ENCODE results near the gene DMRT3.

Gene DMRT3

DNA sequence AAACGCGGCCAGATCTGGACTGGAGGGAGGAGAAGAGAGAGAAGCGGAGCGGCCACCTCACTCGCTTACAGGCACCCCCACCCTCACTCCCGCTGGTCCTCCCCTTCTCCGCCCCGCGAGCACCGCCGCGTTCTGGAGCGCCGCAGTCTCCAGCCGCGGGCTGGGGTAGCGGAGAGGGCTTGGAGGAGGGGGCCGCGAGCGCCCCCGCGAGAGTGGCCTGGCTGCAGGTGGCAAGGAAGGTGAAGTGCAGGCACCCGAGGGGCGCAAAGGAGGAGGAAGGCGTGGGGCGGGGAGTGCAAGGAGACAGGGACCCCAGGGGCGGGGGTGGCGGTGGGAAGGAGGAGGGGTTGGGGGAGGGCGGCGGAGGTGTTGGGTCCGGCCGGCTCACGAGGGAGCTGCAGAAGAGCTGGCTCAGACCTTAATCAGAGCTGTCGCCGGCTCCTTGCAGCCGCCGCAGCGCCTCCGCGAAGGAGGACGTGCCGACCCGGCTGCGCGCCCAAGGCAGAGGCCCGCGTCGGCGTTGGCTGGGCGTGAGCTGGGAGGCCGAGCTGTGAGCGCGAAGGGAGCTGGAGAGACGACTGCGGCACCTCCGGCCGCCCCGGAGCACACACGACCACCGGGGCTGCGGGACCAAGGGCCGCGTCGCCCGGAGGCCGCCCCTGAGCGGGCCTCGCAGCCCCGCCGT, at the start of gene DMRT3:
Gene DMRT3, plus strand, starts transcription at position 398 of the 685 bp plus-strand sequence. CDS start 347 bp downstream, outside the sequence.
- peak within 1 kb of the TSS; percentile 33 for H3K4me3 ChIP-seq (ENCODE audit: low read depth, low read length)

DNA sequence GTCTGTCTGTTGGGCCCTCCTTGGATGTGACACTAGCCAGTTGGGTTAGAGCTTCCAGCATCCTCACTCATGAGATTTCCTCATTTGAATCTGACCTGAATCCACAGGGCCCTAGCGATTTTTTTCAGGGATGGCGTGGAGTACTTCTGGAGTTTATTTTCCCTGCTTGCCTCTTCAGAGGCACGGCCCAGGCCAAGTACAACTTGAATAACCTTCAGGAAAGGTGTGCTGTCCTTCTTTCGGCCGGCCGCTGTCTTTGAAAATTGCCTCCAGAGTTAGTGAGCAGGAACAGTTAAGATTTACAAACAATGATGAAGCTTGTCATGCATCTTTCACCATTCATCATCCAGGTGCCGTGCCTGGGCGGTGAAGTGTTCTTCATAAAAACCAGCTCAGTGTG, 49.5 kb upstream of the DMRT3 start:
- no peak overlapping the region for H3K4me3 ChIP-seq (ENCODE audit: low read depth, low read length)

GRCh38 chr9:928363-929042, 48.0 kb upstream of the DMRT3 start:
- H3K4me3 ChIP-seq (ENCODE audit: low read depth, low read length): no peak overlapping the region

- no peak overlapping the region for H3K4me3 ChIP-seq (ENCODE audit: low read depth, low read length)
Measured at GRCh38 chr9:929719-930118, 46.7 kb upstream of the DMRT3 start.

DNA sequence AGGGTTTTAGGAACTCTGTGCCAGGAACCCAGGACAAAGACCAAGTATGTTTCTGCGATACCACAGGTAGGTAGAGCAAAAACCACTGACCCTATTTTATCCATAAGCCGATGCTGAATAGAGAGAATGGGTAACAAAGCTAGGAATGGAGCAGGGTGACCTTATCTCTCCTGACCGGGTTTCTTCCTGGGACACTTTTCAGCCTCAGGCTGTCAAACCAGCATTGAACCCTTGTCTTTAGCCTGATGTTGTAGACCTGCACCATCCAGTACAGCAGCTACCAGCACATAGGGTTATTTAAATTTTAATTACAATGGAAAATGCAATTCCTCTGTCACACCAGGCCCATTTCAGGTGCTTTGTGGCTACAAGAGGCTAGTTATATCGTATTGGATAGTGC, 43.1 kb upstream of the DMRT3 start:
- H3K4me3 ChIP-seq (ENCODE audit: low read depth, low read length): no peak overlapping the region

GRCh38 chr9:935348-935965, 41.0 kb upstream of the DMRT3 start:
- no peak overlapping the region for H3K4me3 ChIP-seq (ENCODE audit: low read depth, low read length)

GRCh38 chr9:942805-943580, 33.5 kb upstream of the DMRT3 start:
- no peak overlapping the region for H3K4me3 ChIP-seq (ENCODE audit: low read depth, low read length)

DNA sequence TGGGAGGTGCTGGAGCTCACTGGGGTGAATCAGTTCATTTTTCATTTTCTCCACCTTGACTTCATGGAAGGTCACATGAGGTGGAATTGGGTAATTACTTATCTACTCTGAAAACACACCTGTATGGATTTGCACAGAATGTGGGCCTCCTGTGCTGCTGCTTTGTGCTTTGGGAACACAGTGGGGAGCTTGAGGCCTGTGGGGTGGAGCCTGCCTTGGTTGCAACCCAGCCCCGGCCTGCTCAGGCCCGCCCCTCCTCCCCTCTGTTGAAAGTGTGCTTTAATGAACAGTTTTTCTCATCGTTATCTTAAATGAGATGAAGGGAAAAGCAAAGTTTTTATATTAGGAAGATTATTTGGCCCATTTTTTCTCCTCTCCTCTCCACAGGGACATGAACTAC, 28.5 kb upstream of the DMRT3 start:
- H3K4me3 ChIP-seq (ENCODE audit: low read depth, low read length): no peak overlapping the region

- no peak overlapping the region for H3K4me3 ChIP-seq (ENCODE audit: low read depth, low read length)
Measured at GRCh38 chr9:948497-948896, 28.0 kb upstream of the DMRT3 start.

GRCh38 chr9:950139-950538, 26.3 kb upstream of the DMRT3 start:
- no peak overlapping the region for H3K4me3 ChIP-seq (ENCODE audit: low read depth, low read length)

DNA sequence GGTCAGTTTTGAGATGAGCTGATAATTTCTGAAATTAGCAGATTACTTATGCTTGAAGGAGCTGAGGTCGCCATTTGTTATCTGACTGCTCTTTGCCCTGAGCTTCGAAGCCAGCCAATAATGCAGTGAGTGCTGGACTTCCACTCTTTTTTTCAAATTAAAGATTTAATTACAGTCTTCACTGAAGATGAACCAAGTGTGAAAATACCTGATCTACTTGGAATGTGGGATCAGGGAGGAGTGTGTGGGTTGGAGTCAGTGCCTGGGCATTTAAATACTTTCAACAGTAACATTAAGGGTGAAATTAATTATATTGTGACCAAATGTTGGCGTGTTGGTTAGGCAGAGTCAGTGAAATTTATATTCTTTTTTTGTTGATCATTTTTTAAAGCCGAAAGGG, 23.9 kb upstream of the DMRT3 start:
- H3K4me3 ChIP-seq (ENCODE audit: low read depth, low read length): no peak overlapping the region

GRCh38 chr9:959105-959504, 17.4 kb upstream of the DMRT3 start:
- H3K4me3 ChIP-seq (ENCODE audit: low read depth, low read length): no peak overlapping the region

DNA sequence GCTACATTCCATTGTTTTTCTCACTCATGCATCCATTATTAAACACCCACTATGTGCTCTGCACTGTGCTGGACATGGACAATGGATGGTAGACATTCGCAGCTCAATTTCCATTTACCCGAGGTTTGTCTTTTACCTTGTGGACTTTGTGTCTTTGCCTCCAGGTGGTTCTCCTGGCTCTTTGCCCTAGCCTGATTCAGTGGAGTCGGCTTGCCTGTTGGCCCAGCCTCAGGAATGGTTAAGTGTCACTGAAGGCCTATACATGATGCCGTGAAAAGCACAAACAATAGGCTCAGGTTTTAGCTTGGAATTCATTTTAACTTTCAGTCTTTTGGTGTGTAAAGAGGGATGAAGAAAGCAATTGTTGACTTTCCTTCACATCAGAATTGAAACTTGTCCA, 16.5 kb upstream of the DMRT3 start:
- H3K4me3 ChIP-seq (ENCODE audit: low read depth, low read length): no peak overlapping the region

- H3K4me3 ChIP-seq (ENCODE audit: low read depth, low read length): no peak overlapping the region
Measured at GRCh38 chr9:962023-962422, 14.4 kb upstream of the DMRT3 start.

- H3K4me3 ChIP-seq (ENCODE audit: low read depth, low read length): no peak overlapping the region
Measured at GRCh38 chr9:965497-965896, 11.0 kb upstream of the DMRT3 start.

- H3K4me3 ChIP-seq (ENCODE audit: low read depth, low read length): no peak overlapping the region
Measured at GRCh38 chr9:966870-967269, 9.6 kb upstream of the DMRT3 start.

GRCh38 chr9:967436-967835, 9.0 kb upstream of the DMRT3 start:
- no peak overlapping the region for H3K4me3 ChIP-seq (ENCODE audit: low read depth, low read length)

DNA sequence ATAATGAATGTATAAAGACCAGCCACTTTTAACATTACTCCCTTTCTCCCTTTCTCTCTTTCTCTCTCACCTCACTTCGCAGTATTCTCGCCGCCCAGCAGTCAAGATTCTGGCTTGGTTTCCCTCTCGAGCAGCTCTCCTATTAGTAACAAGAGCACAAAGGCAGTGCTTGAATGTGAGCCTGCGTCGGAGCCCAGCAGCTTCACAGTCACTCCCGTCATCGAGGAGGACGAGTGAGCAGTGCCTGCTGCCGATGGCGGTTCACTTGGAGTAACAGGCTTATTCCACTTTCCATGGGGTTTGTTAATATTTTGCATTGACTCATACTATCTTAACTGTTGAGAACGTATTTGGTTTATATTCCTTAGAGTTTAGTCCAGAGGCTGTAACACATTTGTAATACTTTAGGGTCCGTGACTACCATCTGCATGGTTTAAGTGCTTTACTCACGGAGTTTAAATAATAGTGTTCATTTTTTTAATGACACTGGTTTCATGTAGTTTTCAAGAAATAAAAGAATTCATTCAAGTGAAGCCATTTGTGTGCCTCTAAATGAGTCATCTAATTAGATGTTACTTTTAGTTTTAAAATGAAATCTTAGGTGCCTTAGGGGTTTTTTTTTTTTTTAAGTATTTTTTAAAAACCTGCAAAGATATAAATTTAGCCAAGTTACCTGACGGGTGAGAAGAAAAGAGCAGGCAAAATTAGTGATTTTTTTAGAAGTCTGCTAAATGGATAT, 8.4 kb upstream of the DMRT3 start:
- no peak overlapping the region for H3K4me3 ChIP-seq (ENCODE audit: low read depth, low read length)

GRCh38 chr9:969310-970150, 6.9 kb upstream of the DMRT3 start:
- no peak overlapping the region for H3K4me3 ChIP-seq (ENCODE audit: low read depth, low read length)
